Kidney (tissue), 14 donors: ENCODE results near the gene ZNHIT2. TPM values are rescaled to one million over a fixed set of nuclear protein-coding genes. Genes with fewer than 3 reads are reported as not detected.

ENCODE experiments used
- DNase-seq, 5 donors: peaks; one replicate each; pipeline ENCODE4 v3.0.0-alpha.2; 2013 to 2020
- FAIRE-seq: peaks from 2 replicates; lab custom pipeline; 2012; peaks lifted over from hg19 to GRCh38; lab: Jason Lieb, UNC
- H3K27ac ChIP-seq, 2 donors: one replicate each; pipeline ENCODE4 v1.7.0; 2013; ENCODE audit warnings: low read depth in 2 of 2, low read length in 2 of 2, inconsistent platforms in 1 of 2
- H3K27me3 ChIP-seq: one replicate; pipeline ENCODE4 v1.7.1; 2013; ENCODE audit warnings: low read length, inconsistent platforms; ENCODE audit not compliant: control insufficient read depth, insufficient read depth
- H3K36me3 ChIP-seq, 3 donors: one replicate each; pipeline versions ENCODE4 v1.7.0 to v1.7.1; 2013; ENCODE audit warnings: low read length in 3 of 3, control low read depth in 1 of 3, inconsistent platforms in 1 of 3; ENCODE audit not compliant: insufficient read depth in 3 of 3, control insufficient read depth in 2 of 3
- H3K4me1 ChIP-seq, 3 donors: one replicate each; pipeline versions ENCODE4 v1.7.0 to v1.7.1; 2013; ENCODE audit warnings: low read length in 3 of 3, inconsistent platforms in 1 of 3, low read depth in 1 of 3; ENCODE audit not compliant: control insufficient read depth in 2 of 3, insufficient read depth in 2 of 3
- H3K4me3 ChIP-seq, 3 donors: one replicate each; pipeline versions ENCODE4 v1.7.0 to v1.8.1; 2013; ENCODE audit warnings: low read length in 3 of 3, control low read depth in 1 of 3, inconsistent platforms in 1 of 3
- H3K9ac ChIP-seq, 3 donors: one replicate each; pipeline versions ENCODE4 v1.7.0 to v1.7.1; 2013; ENCODE audit warnings: low read length in 3 of 3, control low read depth in 1 of 3, inconsistent platforms in 1 of 3
- H3K9me3 ChIP-seq, 3 donors: one replicate each; pipeline versions ENCODE4 v1.7.0 to v1.7.1; 2013; ENCODE audit warnings: low read length in 3 of 3, control low read depth in 1 of 3, inconsistent platforms in 1 of 3; ENCODE audit not compliant: control insufficient read depth in 2 of 3, insufficient read depth in 1 of 3
- CTCF ChIP-seq: IDR thresholded peaks from 3 replicates; pipeline ENCODE4 v1.5.1; 2012; ENCODE audit warnings: mild to moderate bottlenecking, moderate library complexity, borderline replicate concordance; ENCODE audit not compliant: insufficient read depth; ENCODE audit errors: extremely low read depth
- intact Hi-C: fragments of 100-400 bp; cut with DNase I; formaldehyde crosslinking; loops from one replicate; pipeline ENCODE4 v1.11.1; 2022
- polyA plus RNA-seq: library from polyadenylated mRNA; stranded (reverse); fragments of 350-450 nt; fragmentation: Illumina TruSeq; extraction: RNeasy Lipid Tissue Mini Kit (QIAGEN cat#74804); gene quantifications from one replicate; pipeline ENCODE4 v1.2.3, GENCODE V29; 2014; ENCODE audit warnings: low read depth, low replicate concordance; ENCODE audit not compliant: insufficient read depth
- total RNA-seq: library from RNA; stranded (reverse); fragmentation: NEBNext Ultra II Directional; extraction: Animal tissue kit (Norgen Biotek cat#: 25700); gene quantifications from one replicate; pipeline ENCODE4 v1.2.1, GENCODE V29; 2021
- donor health status: control.
- donor health status: control.
- donor health status: control.
- donor health status: control.
- donor health status: control.
- donor health status: DM: yes; HTN: yes; CAD: no.
- donor health status: Normal renal cell carcinoma (clear cell type).

The ZNHIT2 gene
- total and polyA plus RNA-seq, 2 donors from 2014 or later: 14.0 to 21.1 TPM

GRCh38 chr11:65116370-65117205, 913 bp downstream of the ZNHIT2 start:
- FAIRE-seq (no peak), DNase-seq (peak in 4 of 5 donors; percentile 15 to 88 (median 51))
- H3K36me3 ChIP-seq: peaks cover 2 to 22% (median 12%) of the 10 kb centered on the region in 3 donors
- intact Hi-C loops: no loop called here
- no peaks in the 10 kb centered on the region for H3K9me3 ChIP-seq
- peaks cover 2 to 43% (median 14%) of the 10 kb centered on the region in 3 donors for H3K4me1 ChIP-seq
- peak overlapping the region; percentile 86 to 90 (median 87) for H3K4me3 ChIP-seq
- no peak for TF ChIP-seq CTCF
- H3K27ac ChIP-seq: peak overlapping the region; percentile 74 to 76
- peak overlapping the region in 2 of 3 donors; percentile 6 to 85 for H3K9ac ChIP-seq
- no peaks in the 10 kb centered on the region for H3K27me3 ChIP-seq

- H3K4me3 ChIP-seq: no peak overlapping the region
- TF ChIP-seq CTCF: no peak
These were observed 2.0 kb downstream of the ZNHIT2 start for GRCh38 chr11:65115361-65116082.

GRCh38 chr11:65114538-65115171, 2.8 kb downstream of the ZNHIT2 start:
- peak in 1 of 5 donors; percentile 44 for DNase-seq
- Histone ChIP-seq H3K4me3 (no peak overlapping the region), H3K27me3 (no peaks in the 10 kb centered on the region), H3K36me3 (peaks cover 0 to 10% (median 2%) of the 10 kb centered on the region in 3 donors), H3K4me1 (peaks cover 0 to 43% (median 10%) of the 10 kb centered on the region in 3 donors), H3K27ac (no peak overlapping the region), H3K9ac (peak overlapping the region in 1 of 3 donors; percentile 26), H3K9me3 (no peaks in the 10 kb centered on the region)
- no peak for TF ChIP-seq CTCF
- no peak for FAIRE-seq
- intact Hi-C loops: no loop called here

More at GRCh38 chr11:65115361-65116082, 2.0 kb downstream of the ZNHIT2 start:
- DNase-seq: peak in 1 of 5 donors; percentile 72
- intact Hi-C loops: no loop called here
- Histone ChIP-seq H3K36me3 (peaks cover 0 to 16% (median 9%) of the 10 kb centered on the region in 3 donors), H3K27me3 (no peaks in the 10 kb centered on the region), H3K4me1 (peaks cover 0 to 41% (median 8%) of the 10 kb centered on the region in 3 donors), H3K27ac (no peak overlapping the region), H3K9me3 (no peaks in the 10 kb centered on the region), H3K9ac (no peak overlapping the region)
- no peak for FAIRE-seq
